Breast epithelium (tissue), 4 donors: Measurements from ENCODE around the gene ARHGAP30. TPM values are rescaled to one million over a fixed set of nuclear protein-coding genes. Genes with fewer than 3 reads are reported as not detected.

Source experiments
- DNase-seq, 2 donors: peaks; one replicate each; pipeline ENCODE4 v3.0.0-alpha.2; 2019; ENCODE audit warnings: low spot score in 2 of 2
- H3K27ac ChIP-seq, 2 donors: fragments of 200-600 bp; sonication (generic) in 1 of 2; one replicate each; pipeline ENCODE4 v1.5.1; 2016 to 2019; ENCODE audit warnings: mild to moderate bottlenecking in 1 of 2
- H3K27me3 ChIP-seq, 2 donors: fragments of 200-600 bp; sonication (generic) in 1 of 2; one replicate each; pipeline versions ENCODE4 v1.5.1 to v1.6.0; 2017 to 2019; ENCODE audit warnings: control low read depth in 1 of 2, mild to moderate bottlenecking in 1 of 2
- H3K36me3 ChIP-seq: fragments of 200-600 bp; one replicate; pipeline ENCODE4 v1.5.1; 2019
- H3K4me1 ChIP-seq, 2 donors: fragments of 200-600 bp; sonication (generic); one replicate each; pipeline ENCODE4 v1.5.1; 2016 to 2019; ENCODE audit warnings: control low read depth in 1 of 2
- H3K4me3 ChIP-seq, 3 donors: fragments of 200-600 bp; sonication (generic); 1 replicate in 2 of 3; 2 replicates in 1 of 3; pipeline ENCODE4 v1.5.1; 2016 to 2019; ENCODE audit warnings: mild to moderate bottlenecking in 3 of 3, moderate library complexity in 2 of 3
- H3K9me3 ChIP-seq, 2 donors: fragments of 200-600 bp; sonication (generic) in 1 of 2; one replicate each; pipeline ENCODE4 v1.5.1; 2016 to 2019; ENCODE audit warnings: control low read depth in 1 of 2
- CTCF ChIP-seq, 3 donors: fragments of 450-650 bp; IDR thresholded peaks; one replicate each; pipeline ENCODE4 v1.5.1; 2016 to 2017; ENCODE audit warnings: antibody characterized with exemption in 3 of 3, mild to moderate bottlenecking in 3 of 3, moderate library complexity in 3 of 3
- POLR2A ChIP-seq: fragments of 450-650 bp; IDR thresholded peaks from one replicate; pipeline ENCODE4 v1.6.1; 2016; ENCODE audit warnings: antibody characterized with exemption, mild to moderate bottlenecking, moderate library complexity
- POLR2AphosphoS5 ChIP-seq, 3 donors: sonication (generic); formaldehyde crosslinking; IDR thresholded peaks; one replicate each; pipeline ENCODE4 v1.6.1; 2017; ENCODE audit warnings: antibody characterized with exemption in 3 of 3
- intact Hi-C: fragments of 100-400 bp; cut with DNase I; formaldehyde crosslinking; loops from one replicate; pipeline ENCODE4 v1.15.1; 2023; ENCODE audit warnings: low total_unique reads
- total RNA-seq, 3 donors: library from RNA; depleted of rRNA; stranded (reverse); fragments of >200 nt; gene quantifications; one replicate each; pipeline ENCODE4 v1.1.0, GENCODE V29; 2016

Gene ARHGAP30
- total RNA-seq, 3 donors from 2014 or later: 5.2 to 16.5 (median 7.9) TPM

GRCh38 chr1:161091093-161091492, 21.4 kb upstream of the ARHGAP30 start:
- no peaks in the 10 kb centered on the region for H3K36me3 ChIP-seq
- intact Hi-C loops: no loop called here
- H3K4me3 ChIP-seq: no peak overlapping the region
- H3K27me3 ChIP-seq: no peaks in the 10 kb centered on the region
- DNase-seq: no peak
- H3K9me3 ChIP-seq: no peaks in the 10 kb centered on the region
- H3K27ac ChIP-seq: no peak overlapping the region
- no peaks in the 10 kb centered on the region for H3K4me1 ChIP-seq
- no peak for TF ChIP-seq POLR2A
- TF ChIP-seq CTCF (IDR thresholded peaks at IDR 0.05): no peak
- no peak for TF ChIP-seq POLR2AphosphoS5 (IDR thresholded peaks at IDR 0.05)

- H3K4me3 ChIP-seq: no peak overlapping the region
- no peaks in the 10 kb centered on the region for H3K4me1 ChIP-seq
- peak overlapping the region in 1 of 2 donors; percentile 98 for H3K27ac ChIP-seq
- no peak for DNase-seq
- intact Hi-C loops: no loop called here
- H3K27me3 ChIP-seq: no peaks in the 10 kb centered on the region
- no peaks in the 10 kb centered on the region for H3K9me3 ChIP-seq
- TF ChIP-seq POLR2A (no peak), CTCF (IDR thresholded peaks at IDR 0.05) (no peak)
- H3K36me3 ChIP-seq: no peaks in the 10 kb centered on the region
Observed at GRCh38 chr1:161090617-161091016, 20.9 kb upstream of the ARHGAP30 start.

- peak overlapping the region; percentile 92 to 98 for H3K27ac ChIP-seq
- peak in 1 of 2 donors; percentile 10 for DNase-seq
- TF ChIP-seq POLR2AphosphoS5 (IDR thresholded peaks at IDR 0.05) (no peak), POLR2A (no peak), CTCF (IDR thresholded peaks at IDR 0.05) (no peak)
- H3K27me3 ChIP-seq: no peaks in the 10 kb centered on the region
- no peaks in the 10 kb centered on the region for H3K36me3 ChIP-seq
- peak overlapping the region in 2 of 3 donors; percentile 60 to 65 for H3K4me3 ChIP-seq
- intact Hi-C loops: no loop called here
- H3K4me1 ChIP-seq: no peaks in the 10 kb centered on the region
- H3K9me3 ChIP-seq: no peaks in the 10 kb centered on the region
Observed at GRCh38 chr1:161089938-161090337, 20.2 kb upstream of the ARHGAP30 start.

GRCh38 chr1:161089251-161089924, 19.7 kb upstream of the ARHGAP30 start, which contains the start of gene NECTIN4:
NECTIN4 (minus strand) TSS chr1:161089558; CDS start chr1:161089296, 262 bp downstream.
- Histone ChIP-seq H3K9me3 (no peaks in the 10 kb centered on the region), H3K27me3 (no peaks in the 10 kb centered on the region), H3K36me3 (no peaks in the 10 kb centered on the region), H3K27ac (peak within 1 kb of the TSS; percentile 92 to 98), H3K4me3 (peak within 1 kb of the TSS in 2 of 3 donors; percentile 60 to 65), H3K4me1 (no peaks in the 10 kb centered on the region)
- peak; percentile 85 to 91 for DNase-seq
- intact Hi-C loops: no loop called here
- TF ChIP-seq POLR2A (peak; percentile 10), POLR2AphosphoS5 (IDR thresholded peaks at IDR 0.05) (peak in 2 of 3 donors; percentile 67 to 93), CTCF (IDR thresholded peaks at IDR 0.05) (peak in 1 of 3 donors; percentile 27)

- TF ChIP-seq POLR2A: no peak
- TF ChIP-seq POLR2AphosphoS5 (IDR thresholded peaks at IDR 0.05): peak in 1 of 3 donors; percentile 12
- no peak for TF ChIP-seq CTCF (IDR thresholded peaks at IDR 0.05)
- Histone ChIP-seq H3K4me3 (peak overlapping the region in 2 of 3 donors; percentile 60 to 65), H3K27ac (peak overlapping the region; percentile 92 to 98), H3K36me3 (no peaks in the 10 kb centered on the region), H3K27me3 (no peaks in the 10 kb centered on the region), H3K4me1 (no peaks in the 10 kb centered on the region), H3K9me3 (no peaks in the 10 kb centered on the region)
- intact Hi-C loops: no loop called here
- DNase-seq: no peak
Observed at GRCh38 chr1:161088587-161089110, 19.0 kb upstream of the ARHGAP30 start.
